Stimulated activated CD4-positive, alpha-beta T cell treated with anti-CD3 and anti-CD28 coated beads, Interleukin-2, amount 100 ng/mL, for 4 hours (primary cell): ENCODE results near the gene BRCC3.
A peak's percentile ranks its signal among the peaks of the same experiment; 100 is the strongest.

ENCODE experiments used
- DNase-seq: peaks from one replicate; pipeline ENCODE4 v3.0.0-alpha.2; 2020; ENCODE audit warnings: low read depth

BRCC3 gene

DNA sequence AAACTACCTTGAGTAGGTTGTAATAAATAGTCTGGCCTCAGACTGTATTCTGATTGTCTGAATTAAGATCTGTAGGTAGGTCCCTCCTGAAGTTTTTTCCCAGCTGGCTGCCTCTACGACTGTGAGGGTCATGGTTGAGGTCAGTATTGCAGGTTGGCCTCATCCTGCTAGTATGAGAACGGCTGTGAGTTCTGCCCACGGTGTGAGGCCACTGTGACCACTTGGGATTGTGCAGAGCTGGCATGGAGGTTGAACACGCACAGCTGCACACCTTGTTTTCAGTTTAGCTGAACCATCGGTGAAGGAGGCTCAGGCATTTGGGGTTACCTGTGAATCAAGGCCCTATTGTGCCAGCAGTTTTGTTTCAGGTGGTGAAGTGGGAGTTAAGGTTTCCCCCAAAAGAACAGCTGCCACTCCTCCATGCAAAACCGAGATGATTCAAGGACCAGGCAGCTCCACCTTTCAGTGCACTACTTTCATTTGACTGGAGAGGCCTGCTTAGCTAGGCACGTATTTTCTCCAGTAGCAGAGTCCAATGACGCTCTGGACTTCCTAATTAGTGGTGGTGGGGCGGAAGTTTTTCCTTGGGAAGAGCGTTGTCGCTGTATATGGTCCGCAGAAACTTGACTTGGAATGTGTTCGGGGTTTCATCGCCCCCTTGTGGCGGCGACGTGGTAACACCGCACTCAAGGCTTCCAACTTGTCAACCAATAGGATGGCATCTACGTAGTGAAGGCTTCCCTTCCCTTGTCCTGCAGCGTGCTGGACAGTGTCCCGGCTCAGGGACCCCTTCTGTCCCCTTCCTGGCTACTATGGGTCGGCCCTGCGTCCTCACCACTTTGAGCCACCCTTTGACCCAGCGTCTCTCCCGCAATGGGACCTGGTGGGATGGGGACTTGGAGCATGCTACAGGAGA, 14.2 kb upstream of the BRCC3 start:
- DNase-seq = peak; percentile 19

GRCh38 chrX:155061760-155062159, 9.5 kb upstream of the BRCC3 start:
- DNase-seq = no peak

- no peak for DNase-seq
Measured at GRCh38 chrX:155065035-155065734, 6.1 kb upstream of the BRCC3 start.

GRCh38 chrX:155068165-155068564, 3.1 kb upstream of the BRCC3 start:
- no peak for DNase-seq

DNA sequence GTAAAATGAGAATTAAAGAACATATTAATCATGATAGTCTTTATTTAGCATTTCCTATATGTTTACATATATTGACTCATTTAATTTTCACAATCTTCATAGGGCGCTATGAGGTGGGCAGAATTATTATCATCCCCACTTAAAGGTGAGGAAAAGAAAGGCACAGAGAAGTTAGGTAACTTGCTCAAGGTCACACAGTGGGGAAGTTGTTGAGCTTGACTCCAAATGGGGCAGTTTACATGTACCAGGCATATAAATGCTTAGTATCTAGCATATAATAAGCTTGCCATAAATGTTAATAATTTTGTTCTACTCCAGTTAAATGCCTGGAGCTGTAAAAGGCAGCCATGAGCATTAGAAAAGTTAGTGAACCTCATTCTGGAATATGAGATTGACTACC, 1.9 kb upstream of the BRCC3 start:
- DNase-seq = no peak

DNA sequence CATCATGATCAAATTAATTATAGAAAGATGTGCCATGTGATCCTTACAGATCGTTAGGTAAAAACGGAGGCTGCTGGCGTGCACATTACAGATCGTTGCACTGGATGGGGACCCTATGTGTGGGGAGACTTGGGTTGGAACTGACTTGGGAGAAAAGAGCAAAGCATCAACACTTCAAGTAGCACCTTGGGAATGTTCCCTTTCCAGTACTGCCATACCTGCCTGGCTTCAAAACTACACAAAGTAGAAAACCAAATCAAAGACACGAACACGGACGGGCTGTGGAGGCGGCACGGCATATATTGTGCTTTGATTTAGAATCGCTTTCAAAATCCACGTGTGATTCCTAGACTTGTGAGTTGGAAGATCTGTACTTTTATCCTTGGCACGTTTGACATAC, 1.3 kb upstream of the BRCC3 start:
- no peak for DNase-seq

GRCh38 chrX:155070663-155070974, 689 bp upstream of the BRCC3 start:
- no peak for DNase-seq

DNA sequence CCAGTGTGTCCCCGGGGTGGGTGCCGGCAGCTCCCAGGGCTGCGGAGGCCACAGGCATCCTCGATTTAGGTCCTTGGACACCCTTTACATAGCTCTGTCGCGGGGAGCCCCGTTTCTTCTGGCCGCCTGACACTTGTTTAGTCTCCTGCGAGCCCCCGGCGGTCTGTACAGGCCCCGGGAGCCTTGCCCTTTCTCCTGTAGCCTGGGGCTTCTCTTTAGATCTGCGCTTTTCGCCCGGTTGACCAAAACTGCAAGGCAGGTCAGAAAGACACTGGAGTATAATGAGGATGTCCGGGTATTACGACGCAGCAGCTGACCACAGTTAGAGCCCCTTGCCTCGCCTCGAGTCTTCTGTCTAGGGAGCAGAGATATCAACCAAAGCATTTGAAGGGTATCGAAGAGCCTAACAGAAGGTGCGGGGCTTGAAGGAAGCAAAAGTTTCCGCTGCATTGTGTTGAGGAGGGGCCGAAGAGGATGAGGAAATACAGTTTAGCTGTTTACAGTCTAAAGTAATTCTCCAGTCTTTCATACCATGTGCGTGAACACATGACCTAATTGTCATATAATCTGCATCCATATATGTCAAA, 479 bp downstream of the BRCC3 start:
- no peak for DNase-seq

DNA sequence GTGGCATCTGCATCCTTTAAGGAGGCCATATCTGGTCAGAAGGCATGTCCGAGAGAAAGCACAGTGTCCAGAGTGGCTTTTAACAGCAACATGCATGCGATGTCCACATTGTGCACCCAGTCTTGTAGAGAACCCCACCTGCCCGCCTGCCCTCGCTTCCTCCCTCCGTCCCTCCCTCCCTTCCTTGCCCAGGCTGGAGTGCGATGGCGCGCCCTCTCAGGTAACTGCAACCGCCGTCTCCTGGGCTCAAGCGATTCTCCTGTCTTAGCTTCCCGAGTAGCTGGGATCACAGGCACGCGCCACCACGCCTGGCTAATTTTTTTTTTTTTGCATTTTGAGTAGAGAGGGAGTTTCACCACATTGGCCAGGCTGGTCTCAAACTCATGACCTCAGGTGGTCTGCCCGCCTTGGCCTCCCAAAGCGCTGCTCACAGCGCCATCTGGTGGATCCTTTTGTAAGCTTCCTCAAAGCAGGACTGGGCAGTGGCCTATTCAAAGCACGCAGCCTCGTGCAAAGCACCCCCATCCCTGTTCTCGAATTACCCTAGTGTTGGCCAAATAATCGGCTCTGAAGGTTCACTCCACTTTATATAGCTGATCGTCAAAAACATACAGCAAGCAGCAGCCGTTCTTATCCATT, 15.0 kb downstream of the BRCC3 start:
- DNase-seq = no peak

DNA sequence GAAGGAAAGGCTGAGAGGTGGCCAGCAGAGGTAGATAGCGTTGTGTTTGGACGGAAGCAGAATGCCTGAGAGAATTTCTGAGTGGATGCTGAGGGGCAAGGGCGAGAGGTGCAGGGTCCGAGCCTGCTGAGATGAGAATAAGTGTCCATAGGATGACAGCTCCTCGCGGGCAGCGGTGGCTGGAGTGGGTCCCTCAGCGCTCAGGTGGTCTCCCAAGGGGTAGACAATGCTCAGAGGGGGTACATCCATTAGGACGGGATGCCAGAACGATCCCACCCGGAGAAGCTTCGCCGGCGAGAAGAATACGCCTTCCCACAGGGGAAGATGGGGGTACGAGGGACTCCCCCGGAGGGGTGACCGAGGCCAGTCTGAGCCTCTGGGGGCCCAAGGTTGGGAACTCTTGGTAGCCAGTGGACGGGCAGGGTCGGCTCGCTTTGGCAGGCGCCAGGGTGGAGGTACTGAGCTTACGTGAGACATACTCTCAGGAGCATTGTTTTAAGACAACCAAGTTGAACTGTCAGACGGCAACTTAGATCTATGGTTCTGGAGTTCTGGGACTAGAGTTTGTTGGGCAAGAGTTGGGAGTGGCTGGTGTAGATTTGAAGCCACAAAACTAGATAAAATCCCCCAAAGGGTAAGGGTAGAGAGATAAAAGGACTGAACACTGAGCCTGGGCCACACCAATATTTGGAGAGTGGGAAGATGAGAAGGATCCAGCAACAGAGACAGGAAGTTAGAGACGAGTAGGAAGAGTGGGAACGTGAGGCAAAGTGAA, 15.8 kb downstream of the BRCC3 start:
- no peak for DNase-seq

DNA sequence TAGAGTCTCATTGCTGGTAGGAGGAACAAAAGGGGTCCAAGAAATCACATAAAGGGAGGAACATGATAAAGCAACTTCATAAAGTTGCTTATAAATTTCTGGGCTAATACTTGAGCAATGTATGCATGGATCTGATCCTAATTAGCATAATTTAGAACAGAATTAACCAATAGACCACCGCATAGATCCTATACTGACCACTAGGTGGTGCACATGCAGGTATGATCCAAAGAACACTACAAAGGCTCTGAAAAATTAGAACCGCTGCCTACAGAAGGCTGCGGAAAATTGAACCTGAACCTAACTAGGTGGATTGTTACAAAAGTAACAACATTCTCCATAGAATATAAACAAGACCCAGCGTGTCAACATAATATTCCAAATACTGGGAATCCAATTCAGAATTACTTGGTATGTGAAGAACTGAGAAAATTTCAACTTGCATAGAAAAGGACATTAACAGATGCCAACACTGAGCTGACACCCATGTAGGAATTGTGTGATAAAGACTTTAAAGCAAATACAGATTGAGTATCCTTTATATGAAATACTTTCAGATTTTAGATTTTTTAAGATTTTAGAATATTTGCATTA, 23.3 kb downstream of the BRCC3 start:
- DNase-seq = no peak

GRCh38 chrX:155105919-155106318, 34.6 kb downstream of the BRCC3 start:
- no peak for DNase-seq

GRCh38 chrX:155108427-155108826, 37.1 kb downstream of the BRCC3 start:
- no peak for DNase-seq

DNA sequence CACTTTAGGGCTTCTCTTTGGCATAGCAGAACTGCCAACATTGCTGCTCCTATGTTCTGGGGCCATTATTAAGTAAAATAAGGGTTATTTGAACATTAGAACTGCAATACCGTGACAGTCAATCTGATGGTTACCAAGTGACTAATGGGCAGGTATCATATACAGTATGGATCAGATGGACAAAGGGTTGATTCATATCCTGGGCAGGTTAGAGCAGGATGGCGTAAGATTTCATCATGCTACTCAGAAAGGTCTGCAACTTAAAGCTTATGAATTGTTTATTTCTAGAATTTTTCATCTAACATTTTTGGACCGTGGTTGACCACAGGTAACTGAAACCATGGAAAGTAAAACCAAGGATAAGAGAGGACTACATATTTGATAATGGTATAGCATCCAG, 40.9 kb downstream of the BRCC3 start:
- DNase-seq = no peak

DNA sequence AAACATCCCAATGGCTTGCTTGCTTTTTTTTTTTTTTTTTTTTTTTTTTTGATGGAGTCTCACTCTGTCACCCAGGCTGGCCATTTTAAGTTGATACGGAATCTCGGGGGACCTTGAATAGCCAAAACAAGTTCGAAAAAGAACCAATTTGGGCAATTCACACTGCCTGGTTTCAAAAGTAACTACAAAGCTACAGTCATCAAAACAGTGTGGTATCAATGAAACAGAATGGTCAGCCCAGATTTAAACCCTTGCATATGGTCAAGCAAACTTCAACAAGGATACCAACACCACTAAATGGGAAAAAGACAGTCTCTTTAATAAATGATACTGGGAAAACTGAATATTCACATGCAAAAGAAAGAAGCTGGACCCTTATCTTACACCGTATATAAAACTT, 41.8 kb downstream of the BRCC3 start:
- DNase-seq = no peak

GRCh38 chrX:155115174-155115819, 44.0 kb downstream of the BRCC3 start:
- DNase-seq = no peak

GRCh38 chrX:155127465-155127864, 56.2 kb downstream of the BRCC3 start:
- DNase-seq = no peak

GRCh38 chrX:155127940-155128339, 56.6 kb downstream of the BRCC3 start:
- DNase-seq = no peak

- DNase-seq = no peak
Measured at GRCh38 chrX:155132110-155132509, 60.8 kb downstream of the BRCC3 start.

GRCh38 chrX:155134255-155134654, 62.9 kb downstream of the BRCC3 start:
- DNase-seq = no peak

- DNase-seq = no peak
Measured at GRCh38 chrX:155143959-155144548, 72.7 kb downstream of the BRCC3 start.
